Measurements from ENCODE around the gene KAT8. TPM values are rescaled to one million over a fixed set of nuclear protein-coding genes. Genes with fewer than 3 reads are reported as not detected.

The KAT8 gene
- total and polyA plus RNA-seq, 2 of the 13 experiments (the other 11 are each of a cell fraction or from before 2014, with no cell fraction given), result 79.0 to 84.2 TPM

GRCh38 chr16:31135535-31136286 lies 18.2 kb downstream of the KAT8 start, which contains the start of gene PRSS8 (continued):
- TF ChIP-seq KLF6 (CRISPR knock-in tag; IDR thresholded peaks at IDR 0.05) (no peak), ZNF160 (CRISPR knock-in tag; IDR thresholded peaks at IDR 0.05) (0 out of 2 replicates have a peak, but pooled peaks have one; percentile 33), CREBL2 (CRISPR knock-in tag; IDR thresholded peaks at IDR 0.05; ENCODE audit: borderline replicate concordance) (0 out of 2 replicates have a peak, but pooled peaks have one; percentile 57), ZFP91 (CRISPR knock-in tag; IDR thresholded peaks at IDR 0.05; ENCODE audit: borderline replicate concordance) (no peak)
- TF ChIP-seq, protein P1, sequence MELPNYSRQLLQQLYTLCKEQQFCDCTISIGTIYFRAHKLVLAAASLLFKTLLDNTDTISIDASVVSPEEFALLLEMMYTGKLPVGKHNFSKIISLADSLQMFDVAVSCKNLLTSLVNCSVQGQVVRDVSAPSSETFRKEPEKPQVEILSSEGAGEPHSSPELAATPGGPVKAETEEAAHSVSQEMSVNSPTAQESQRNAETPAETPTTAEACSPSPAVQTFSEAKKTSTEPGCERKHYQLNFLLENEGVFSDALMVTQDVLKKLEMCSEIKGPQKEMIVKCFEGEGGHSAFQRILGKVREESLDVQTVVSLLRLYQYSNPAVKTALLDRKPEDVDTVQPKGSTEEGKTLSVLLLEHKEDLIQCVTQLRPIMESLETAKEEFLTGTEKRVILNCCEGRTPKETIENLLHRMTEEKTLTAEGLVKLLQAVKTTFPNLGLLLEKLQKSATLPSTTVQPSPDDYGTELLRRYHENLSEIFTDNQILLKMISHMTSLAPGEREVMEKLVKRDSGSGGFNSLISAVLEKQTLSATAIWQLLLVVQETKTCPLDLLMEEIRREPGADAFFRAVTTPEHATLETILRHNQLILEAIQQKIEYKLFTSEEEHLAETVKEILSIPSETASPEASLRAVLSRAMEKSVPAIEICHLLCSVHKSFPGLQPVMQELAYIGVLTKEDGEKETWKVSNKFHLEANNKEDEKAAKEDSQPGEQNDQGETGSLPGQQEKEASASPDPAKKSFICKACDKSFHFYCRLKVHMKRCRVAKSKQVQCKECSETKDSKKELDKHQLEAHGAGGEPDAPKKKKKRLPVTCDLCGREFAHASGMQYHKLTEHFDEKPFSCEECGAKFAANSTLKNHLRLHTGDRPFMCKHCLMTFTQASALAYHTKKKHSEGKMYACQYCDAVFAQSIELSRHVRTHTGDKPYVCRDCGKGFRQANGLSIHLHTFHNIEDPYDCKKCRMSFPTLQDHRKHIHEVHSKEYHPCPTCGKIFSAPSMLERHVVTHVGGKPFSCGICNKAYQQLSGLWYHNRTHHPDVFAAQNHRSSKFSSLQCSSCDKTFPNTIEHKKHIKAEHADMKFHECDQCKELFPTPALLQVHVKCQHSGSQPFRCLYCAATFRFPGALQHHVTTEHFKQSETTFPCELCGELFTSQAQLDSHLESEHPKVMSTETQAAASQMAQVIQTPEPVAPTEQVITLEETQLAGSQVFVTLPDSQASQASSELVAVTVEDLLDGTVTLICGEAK (IDR thresholded peaks at IDR 0.05), result peak; percentile 14; the same call in 1 of the 2 replicates
- TF ChIP-seq, protein P1 (CRISPR knock-in tag; IDR thresholded peaks at IDR 0.05), result no peak
- TF ChIP-seq, protein P2, sequence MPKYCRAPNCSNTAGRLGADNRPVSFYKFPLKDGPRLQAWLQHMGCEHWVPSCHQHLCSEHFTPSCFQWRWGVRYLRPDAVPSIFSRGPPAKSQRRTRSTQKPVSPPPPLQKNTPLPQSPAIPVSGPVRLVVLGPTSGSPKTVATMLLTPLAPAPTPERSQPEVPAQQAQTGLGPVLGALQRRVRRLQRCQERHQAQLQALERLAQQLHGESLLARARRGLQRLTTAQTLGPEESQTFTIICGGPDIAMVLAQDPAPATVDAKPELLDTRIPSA (CRISPR knock-in tag; IDR thresholded peaks at IDR 0.05; ENCODE audit: borderline replicate concordance), result no peak

Data from HepG2 (cell line).